ENCODE results near the gene SMYD3.

- TF ChIP-seq POLR2A (IDR thresholded peaks at IDR 0.05), result no peak
- TF ChIP-seq POLR2AphosphoS5 (IDR thresholded peaks at IDR 0.05), result no peak
- TF ChIP-seq CTCF (IDR thresholded peaks at IDR 0.05), result no peak
- no peak for TF ChIP-seq EP300 (IDR thresholded peaks at IDR 0.05)
These were observed 634.6 kb downstream of the SMYD3 start for GRCh38 chr1:245872475-245872874.

Data from gastroesophageal sphincter (tissue), 3 donors.